PC-3 (cell line): ENCODE data around the gene TMTC1. TPM values are rescaled to one million over a fixed set of nuclear protein-coding genes. Genes with fewer than 3 reads are reported as not detected.
A peak's percentile ranks its signal among the peaks of the same experiment; 100 is the strongest.

Experiments
- ATAC-seq: fragments of 200-7000 bp; cut with Tn5 transposase; 2 replicates; pipeline ENCODE4 v1.9.1; 2020; ENCODE audit warnings: mild to moderate bottlenecking, moderate library complexity
- BruUV-seq: library from RNA; stranded (reverse); fragments of 400-500 nt; replicated peaks from 2 replicates; lab custom pipeline; 2021; lab: Mats Ljungman, UMichigan
- CTCF ChIA-PET: fragments of 300-600 bp; sonication (Branson Sonifier 250); formaldehyde crosslinking; loops from one replicate; lab custom pipeline; 2022; ENCODE audit warnings: antibody characterized with exemption; lab: Charles Lee
- POLR2A ChIA-PET: fragments of 300-600 bp; sonication (Branson Sonifier 250); formaldehyde crosslinking; loops from one replicate; lab custom pipeline; 2022; ENCODE audit warnings: antibody characterized with exemption; ENCODE audit not compliant: unreplicated experiment; lab: Charles Lee
- DNase-seq: peaks from one replicate; pipeline ENCODE4 v3.0.0-alpha.2; 2015
- H2AFZ ChIP-seq: fragments of 300-600 bp; sonication (generic); 2 replicates; pipeline ENCODE4 v1.6.0; 2016; ENCODE audit warnings: antibody characterized with exemption, low read length
- H3F3A ChIP-seq: fragments of 300-600 bp; sonication (generic); one replicate; pipeline ENCODE4 v1.6.0; 2017; ENCODE audit warnings: antibody characterized with exemption, low read length, control low read depth, mild to moderate bottlenecking; ENCODE audit not compliant: unreplicated experiment
- H3K27ac ChIP-seq: fragments of 300-600 bp; sonication (generic); 2 replicates; pipeline ENCODE4 v1.5.1; 2016; ENCODE audit warnings: mild to moderate bottlenecking, low read length
- H3K27me3 ChIP-seq: fragments of 300-600 bp; sonication (generic); 2 replicates; pipeline ENCODE4 v1.6.1; 2016; ENCODE audit warnings: low read length, mixed read lengths
- H3K36me3 ChIP-seq: fragments of 300-600 bp; sonication (generic); 2 replicates; pipeline ENCODE4 v1.6.1; 2016; ENCODE audit warnings: low read depth, mixed run types, low read length, mixed read lengths
- H3K4me1 ChIP-seq: fragments of 300-600 bp; sonication (generic); 2 replicates; pipeline ENCODE4 v1.5.1; 2016; ENCODE audit warnings: low read length; ENCODE audit not compliant: insufficient read depth
- H3K4me2 ChIP-seq: fragments of 300-600 bp; sonication (generic); 2 replicates; pipeline ENCODE4 v1.6.0; 2016; ENCODE audit warnings: low read length
- H3K4me3 ChIP-seq: fragments of 300-600 bp; sonication (generic); 2 replicates; pipeline ENCODE4 v1.5.1; 2016; ENCODE audit warnings: mild to moderate bottlenecking, low read length, mixed read lengths
- H3K79me2 ChIP-seq: fragments of 300-600 bp; sonication (generic); 2 replicates; pipeline ENCODE4 v1.6.1; 2017; ENCODE audit warnings: low read length, mixed read lengths
- H3K9ac ChIP-seq: fragments of 300-600 bp; sonication (generic); 2 replicates; pipeline ENCODE4 v1.6.0; 2016; ENCODE audit warnings: mild to moderate bottlenecking, low read length
- H3K9me2 ChIP-seq: fragments of 300-600 bp; sonication (generic); replicated peaks from 2 replicates; pipeline ENCODE4 v1.6.1; 2016; ENCODE audit warnings: mixed run types, low read length, mixed read lengths
- H3K9me3 ChIP-seq: fragments of 300-600 bp; sonication (generic); 2 replicates; pipeline ENCODE4 v1.6.1; 2016; ENCODE audit warnings: low read length, mixed read lengths
- H4K20me1 ChIP-seq: fragments of 300-600 bp; sonication (generic); 2 replicates; pipeline ENCODE4 v1.6.1; 2016; ENCODE audit warnings: low read length, mixed read lengths
- EZH2 ChIP-seq: fragments of 300-600 bp; sonication (generic); IDR thresholded peaks from one replicate; pipeline ENCODE4 v1.6.1; 2017; ENCODE audit warnings: antibody characterized with exemption, mild to moderate bottlenecking, low read length; ENCODE audit not compliant: unreplicated experiment
- EZH2phosphoT487 ChIP-seq: fragments of 300-600 bp; sonication (generic); IDR thresholded peaks from 2 replicates; pipeline ENCODE4 v1.6.1; 2018; ENCODE audit warnings: mild to moderate bottlenecking, antibody characterized with exemption, low read length, borderline replicate concordance
- intact Hi-C: fragments of 100-400 bp; cut with micrococcal nuclease; formaldehyde crosslinking; loops from 2 replicates; pipeline ENCODE4 v1.9.0; 2023
- total RNA-seq: library from RNA; depleted of rRNA; stranded (reverse); fragments of >200 nt; gene quantifications from 2 replicates; pipeline ENCODE4 v1.2.3, GENCODE V29; 2014
- TF ChIP-seq, protein P1 (sequence below): fragments of 300-600 bp; sonication (generic); conservative IDR thresholded peaks from 2 replicates; pipeline ENCODE4 v1.5.1; 2017; ENCODE audit warnings: antibody characterized with exemption, low read depth, mild to moderate bottlenecking, low read length

The TMTC1 gene
- total RNA-seq, 1 experiment from 2014 or later: 5.8 TPM

DNA sequence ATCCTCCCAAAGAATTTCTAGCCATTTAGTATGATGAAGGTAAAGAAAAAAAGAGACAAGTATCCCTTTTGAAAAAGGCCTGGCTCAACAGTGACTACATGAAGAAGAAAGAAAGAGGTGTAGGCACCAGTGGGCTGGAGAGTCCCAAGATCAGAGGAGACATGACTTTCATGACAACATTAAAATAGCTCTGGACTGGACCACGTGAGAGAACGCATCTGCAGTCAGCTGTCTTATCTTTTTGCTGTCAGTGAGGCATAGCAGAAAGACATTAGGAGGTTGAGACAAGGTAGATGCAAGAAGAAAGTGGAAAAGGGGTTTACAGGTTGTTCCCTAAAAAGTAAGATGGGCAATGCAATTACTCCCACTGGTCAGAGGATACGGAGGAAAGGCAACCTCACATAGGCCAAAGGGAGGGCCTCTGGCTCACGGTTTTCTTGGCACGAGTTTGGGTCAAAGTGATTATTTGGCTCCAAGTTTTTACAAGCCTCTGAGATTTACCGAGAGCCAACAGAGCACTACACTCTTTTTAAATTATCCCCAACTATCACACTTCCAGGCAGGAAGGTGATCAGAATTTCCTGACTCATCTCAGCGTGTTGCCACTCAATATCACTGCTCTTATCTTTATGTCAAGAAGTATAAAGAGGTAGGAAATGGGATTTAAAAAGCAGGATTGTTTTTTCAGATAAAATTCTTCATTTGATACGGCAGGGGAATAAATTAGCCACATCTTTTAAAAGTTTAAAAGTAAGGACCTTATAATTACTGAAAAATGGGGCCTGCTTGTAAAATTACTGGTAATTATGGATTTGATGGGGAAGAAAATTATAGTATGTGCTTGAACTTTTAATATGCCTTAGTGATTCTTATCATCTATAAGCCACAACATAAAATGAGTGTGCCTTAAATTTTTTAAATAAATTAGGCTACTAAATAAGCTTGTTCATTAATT, 29.2 kb downstream of the TMTC1 start:
- H3K9me3 ChIP-seq: no peaks in the 10 kb centered on the region
- POLR2A ChIA-PET: no interaction called here
- H3K27me3 ChIP-seq: no peaks in the 10 kb centered on the region; the same call in 1 of the 2 replicates
- intact Hi-C loops: no loop called here
- no peaks in the 10 kb centered on the region for H3K9me2 ChIP-seq
- BruUV-seq: no TSS peak
- H3F3A ChIP-seq: no peaks in the 10 kb centered on the region
- no peaks in the 10 kb centered on the region for H3K4me1 ChIP-seq
- ATAC-seq (no peak), DNase-seq (no peak)
- TF ChIP-seq EZH2phosphoT487: no peak
- TF ChIP-seq, protein P1, sequence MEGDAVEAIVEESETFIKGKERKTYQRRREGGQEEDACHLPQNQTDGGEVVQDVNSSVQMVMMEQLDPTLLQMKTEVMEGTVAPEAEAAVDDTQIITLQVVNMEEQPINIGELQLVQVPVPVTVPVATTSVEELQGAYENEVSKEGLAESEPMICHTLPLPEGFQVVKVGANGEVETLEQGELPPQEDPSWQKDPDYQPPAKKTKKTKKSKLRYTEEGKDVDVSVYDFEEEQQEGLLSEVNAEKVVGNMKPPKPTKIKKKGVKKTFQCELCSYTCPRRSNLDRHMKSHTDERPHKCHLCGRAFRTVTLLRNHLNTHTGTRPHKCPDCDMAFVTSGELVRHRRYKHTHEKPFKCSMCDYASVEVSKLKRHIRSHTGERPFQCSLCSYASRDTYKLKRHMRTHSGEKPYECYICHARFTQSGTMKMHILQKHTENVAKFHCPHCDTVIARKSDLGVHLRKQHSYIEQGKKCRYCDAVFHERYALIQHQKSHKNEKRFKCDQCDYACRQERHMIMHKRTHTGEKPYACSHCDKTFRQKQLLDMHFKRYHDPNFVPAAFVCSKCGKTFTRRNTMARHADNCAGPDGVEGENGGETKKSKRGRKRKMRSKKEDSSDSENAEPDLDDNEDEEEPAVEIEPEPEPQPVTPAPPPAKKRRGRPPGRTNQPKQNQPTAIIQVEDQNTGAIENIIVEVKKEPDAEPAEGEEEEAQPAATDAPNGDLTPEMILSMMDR: no peak
- no peak for TF ChIP-seq EZH2
- H3K27ac ChIP-seq: no peak overlapping the region
- H3K9ac ChIP-seq: no peak overlapping the region
- no peaks in the 10 kb centered on the region for H3K79me2 ChIP-seq
- no peak overlapping the region for H3K4me3 ChIP-seq
- H3K36me3 ChIP-seq: no peaks in the 10 kb centered on the region
- no peaks in the 10 kb centered on the region for H4K20me1 ChIP-seq
- H3K4me2 ChIP-seq: no peak overlapping the region
- CTCF ChIA-PET: no interaction called here
- H2AFZ ChIP-seq: no peak overlapping the region

DNA sequence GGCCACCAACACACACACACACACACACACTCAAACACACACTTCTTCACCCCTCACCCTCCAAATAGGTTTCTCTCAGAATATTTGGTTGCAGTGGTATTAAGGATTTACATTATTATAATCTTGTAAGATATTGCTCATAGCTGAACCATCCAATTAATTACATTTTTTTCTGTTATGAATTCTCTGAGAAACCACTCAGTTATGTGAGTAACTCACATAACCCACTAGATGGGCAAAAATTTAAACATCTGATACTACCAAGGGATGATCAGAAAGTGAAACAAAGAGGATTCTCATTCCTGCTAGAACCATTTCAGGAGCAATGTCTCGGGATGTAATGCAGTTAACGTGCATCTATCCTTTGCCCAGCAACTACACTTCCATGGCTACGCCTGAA, 31.6 kb downstream of the TMTC1 start:
- no peaks in the 10 kb centered on the region for H3K9me2 ChIP-seq
- H3K4me2 ChIP-seq: no peak overlapping the region
- no peaks in the 10 kb centered on the region for H3K79me2 ChIP-seq
- ChIA-PET POLR2A (no interaction called here), CTCF (no interaction called here)
- no peaks in the 10 kb centered on the region for H3F3A ChIP-seq
- no peak overlapping the region for H2AFZ ChIP-seq
- peaks cover 4% of the 10 kb centered on the region; the same call in 1 of the 2 replicates for H3K27me3 ChIP-seq
- no peaks in the 10 kb centered on the region for H4K20me1 ChIP-seq
- H3K9me3 ChIP-seq: no peaks in the 10 kb centered on the region
- BruUV-seq: no TSS peak
- H3K9ac ChIP-seq: no peak overlapping the region
- H3K36me3 ChIP-seq: no peaks in the 10 kb centered on the region
- H3K4me1 ChIP-seq: no peaks in the 10 kb centered on the region
- ATAC-seq: no peak
- no peak overlapping the region for H3K4me3 ChIP-seq
- no peak for TF ChIP-seq EZH2
- TF ChIP-seq EZH2phosphoT487: no peak
- TF ChIP-seq, protein P1: no peak
- peak; percentile 11 for DNase-seq
- intact Hi-C loops: no loop called here
- no peak overlapping the region for H3K27ac ChIP-seq

DNA sequence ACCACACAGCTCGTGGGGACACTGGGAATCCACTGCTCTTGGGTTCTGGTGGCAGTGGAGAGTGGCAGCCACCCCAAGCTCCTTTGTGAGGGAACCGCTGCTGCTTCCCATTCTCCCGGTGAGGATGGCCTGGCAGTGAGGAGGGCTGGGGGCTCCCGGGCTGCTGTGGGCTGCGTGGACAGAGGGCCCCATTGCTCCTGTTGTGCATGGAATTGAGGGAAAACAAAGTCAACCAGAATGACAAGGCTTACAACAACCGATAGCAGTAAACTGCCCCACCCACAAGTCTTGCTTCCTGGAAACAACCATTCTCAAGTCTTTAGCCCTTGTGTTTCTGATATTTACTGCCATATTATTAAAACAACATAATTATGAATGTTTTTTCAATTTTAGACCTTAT, 32.1 kb downstream of the TMTC1 start:
- CTCF ChIA-PET: no interaction called here
- Histone ChIP-seq H3K27ac (no peak overlapping the region), H3K79me2 (no peaks in the 10 kb centered on the region), H2AFZ (no peak overlapping the region), H3K4me3 (no peak overlapping the region), H3K9me3 (no peaks in the 10 kb centered on the region), H3F3A (no peaks in the 10 kb centered on the region), H3K4me2 (no peak overlapping the region), H3K36me3 (no peaks in the 10 kb centered on the region), H3K4me1 (no peaks in the 10 kb centered on the region), H3K9ac (no peak overlapping the region), H4K20me1 (no peaks in the 10 kb centered on the region), H3K9me2 (no peaks in the 10 kb centered on the region), H3K27me3 (peaks cover 4% of the 10 kb centered on the region; the same call in 1 of the 2 replicates)
- no TSS peak for BruUV-seq
- no peak for ATAC-seq
- intact Hi-C loops: no loop called here
- TF ChIP-seq, protein P1: no peak
- TF ChIP-seq EZH2: no peak
- TF ChIP-seq EZH2phosphoT487: no peak
- POLR2A ChIA-PET: no interaction called here
- DNase-seq: no peak
